Thoracic aorta (tissue), 2 donors: ENCODE measurements around the gene OR5D18. TPM values are rescaled to one million over a fixed set of nuclear protein-coding genes. Genes with fewer than 3 reads are reported as not detected.

ENCODE experiments used
- ATAC-seq: fragments of 150-250 bp; one replicate; pipeline ENCODE4 v1.8.0; 2017; ENCODE audit warnings: low read depth; ENCODE audit not compliant: insufficient number of reproducible peaks, low FRiP score
- DNase-seq: peaks from one replicate; pipeline ENCODE4 v3.0.0-alpha.2; 2020; ENCODE audit warnings: low spot score
- H3K27ac ChIP-seq, 2 donors: fragments of 200-600 bp; sonication (generic); 1 replicate in 1 of 2; 2 replicates in 1 of 2; pipeline ENCODE4 v1.5.1; 2016; ENCODE audit warnings: mild to moderate bottlenecking in 2 of 2, moderate library complexity in 2 of 2
- H3K27me3 ChIP-seq: fragments of 200-600 bp; sonication (generic); replicated peaks from 2 replicates; pipeline ENCODE4 v1.6.0; 2016; ENCODE audit warnings: mild to moderate bottlenecking; ENCODE audit not compliant: insufficient read depth
- H3K36me3 ChIP-seq: fragments of 200-600 bp; sonication (generic); one replicate; pipeline ENCODE4 v1.5.1; 2016
- H3K4me1 ChIP-seq, 2 donors: fragments of 200-600 bp; sonication (generic); 1 replicate in 1 of 2; 2 replicates in 1 of 2; pipeline versions ENCODE4 v1.5.1 to v1.6.0; 2016; ENCODE audit warnings: low read depth in 2 of 2, mild to moderate bottlenecking in 1 of 2; ENCODE audit not compliant: control insufficient read depth in 1 of 2
- H3K4me3 ChIP-seq: fragments of 200-600 bp; sonication (generic); 2 replicates; pipeline ENCODE4 v1.5.1; 2016; ENCODE audit warnings: mild to moderate bottlenecking
- H3K9me3 ChIP-seq: fragments of 200-600 bp; sonication (generic); 2 replicates; pipeline ENCODE4 v1.5.1; 2016
- CTCF ChIP-seq: fragments of 200-600 bp; sonication (generic); IDR thresholded peaks from one replicate; pipeline ENCODE4 v1.5.1; 2019; ENCODE audit warnings: antibody characterized with exemption
- total RNA-seq, 2 donors: library from RNA; depleted of rRNA; stranded (reverse); fragments of >200 nt; gene quantifications; one replicate each; pipeline versions ENCODE4 v1.1.0 to v1.2.3, GENCODE V29; 2016

OR5D18 gene
- total RNA-seq, 2 donors from 2014 or later: not detected

- Histone ChIP-seq H3K36me3 (no peaks in the 10 kb centered on the region), H3K27ac (no peak overlapping the region), H3K9me3 (no peaks in the 10 kb centered on the region), H3K27me3 (no peaks in the 10 kb centered on the region), H3K4me3 (no peak overlapping the region), H3K4me1 (no peaks in the 10 kb centered on the region)
- ATAC-seq: no peak
- no peak for TF ChIP-seq CTCF
- DNase-seq: no peak
Measured at GRCh38 chr11:55806248-55806647, 13.2 kb upstream of the OR5D18 start.

- H3K27me3 ChIP-seq: no peaks in the 10 kb centered on the region
- H3K4me1 ChIP-seq: no peaks in the 10 kb centered on the region
- H3K9me3 ChIP-seq: no peaks in the 10 kb centered on the region
- no peak within 1 kb of the TSS for H3K4me3 ChIP-seq
- TF ChIP-seq CTCF: no peak
- no peak for DNase-seq
- H3K27ac ChIP-seq: no peak within 1 kb of the TSS
- no peaks in the 10 kb centered on the region for H3K36me3 ChIP-seq
- ATAC-seq: no peak
Measured at GRCh38 chr11:55811067-55811466, 8.4 kb upstream of the OR5D18 start, which contains the start of gene OR5L1. TSS of gene OR5L1 (plus strand) at chr11:55811367. CDS start at chr11:55811467, 100 bp downstream.

GRCh38 chr11:55826919-55827318 lies 7.5 kb downstream of the OR5D18 start, which contains the start of gene OR5L2:
TSS of gene OR5L2 (plus strand) at chr11:55827219. CDS start at chr11:55827219, 0 bp downstream.
- ATAC-seq (no peak), DNase-seq (no peak)
- no peak within 1 kb of the TSS for H3K4me3 ChIP-seq
- no peaks in the 10 kb centered on the region for H3K36me3 ChIP-seq
- TF ChIP-seq CTCF: no peak
- no peak within 1 kb of the TSS for H3K27ac ChIP-seq
- H3K9me3 ChIP-seq: no peaks in the 10 kb centered on the region
- no peaks in the 10 kb centered on the region for H3K4me1 ChIP-seq
- no peaks in the 10 kb centered on the region for H3K27me3 ChIP-seq

DNA sequence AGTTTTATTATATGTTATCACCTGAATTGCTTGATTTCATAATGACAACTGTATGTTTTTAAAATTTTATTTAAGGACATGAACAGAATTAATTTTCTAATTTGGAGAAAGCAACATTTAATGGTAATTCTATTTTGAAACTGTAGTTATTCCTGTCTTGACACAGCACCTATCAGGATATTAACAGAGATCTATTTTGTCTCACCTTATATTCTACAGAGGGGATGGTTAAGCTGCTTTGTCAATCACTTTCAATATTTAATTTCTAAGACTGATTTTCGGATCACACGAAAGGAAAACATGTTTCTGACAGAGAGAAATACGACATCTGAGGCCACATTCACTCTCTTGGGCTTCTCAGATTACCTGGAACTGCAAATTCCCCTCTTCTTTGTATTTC lies 19.0 kb downstream of the OR5D18 start, which contains the start of gene OR5D16:
OR5D16 (plus strand) TSS at position 301 of the 400 bp plus-strand sequence; CDS start at position 301, 0 bp downstream.
- DNase-seq (no peak), ATAC-seq (no peak)
- TF ChIP-seq CTCF: no peak
- Histone ChIP-seq H3K27ac (no peak within 1 kb of the TSS), H3K9me3 (no peaks in the 10 kb centered on the region), H3K4me3 (no peak within 1 kb of the TSS), H3K36me3 (no peaks in the 10 kb centered on the region), H3K27me3 (no peaks in the 10 kb centered on the region), H3K4me1 (no peaks in the 10 kb centered on the region)

GRCh38 chr11:55847453-55847852 lies 28.0 kb downstream of the OR5D18 start:
- TF ChIP-seq CTCF: no peak
- no peaks in the 10 kb centered on the region for H3K4me1 ChIP-seq
- no peak overlapping the region for H3K27ac ChIP-seq
- ATAC-seq (no peak), DNase-seq (no peak)
- no peaks in the 10 kb centered on the region for H3K36me3 ChIP-seq
- no peaks in the 10 kb centered on the region for H3K9me3 ChIP-seq
- no peak overlapping the region for H3K4me3 ChIP-seq
- no peaks in the 10 kb centered on the region for H3K27me3 ChIP-seq
